HG03565 (cell line): ENCODE results near the gene CEP76.
"Not testable (repeated sequence)": the region's sequence is repeated elsewhere in the genome, so short reads cannot be mapped to it uniquely, and the experiment has no call there.

Source experiments
- ATAC-seq: cut with Tn5 transposase; IDR thresholded peaks from one replicate; pipeline ENCODE4 v1.9.1; 2021; ENCODE audit warnings: mild to moderate bottlenecking, moderate library complexity; ENCODE audit not compliant: unreplicated experiment

Gene CEP76

DNA sequence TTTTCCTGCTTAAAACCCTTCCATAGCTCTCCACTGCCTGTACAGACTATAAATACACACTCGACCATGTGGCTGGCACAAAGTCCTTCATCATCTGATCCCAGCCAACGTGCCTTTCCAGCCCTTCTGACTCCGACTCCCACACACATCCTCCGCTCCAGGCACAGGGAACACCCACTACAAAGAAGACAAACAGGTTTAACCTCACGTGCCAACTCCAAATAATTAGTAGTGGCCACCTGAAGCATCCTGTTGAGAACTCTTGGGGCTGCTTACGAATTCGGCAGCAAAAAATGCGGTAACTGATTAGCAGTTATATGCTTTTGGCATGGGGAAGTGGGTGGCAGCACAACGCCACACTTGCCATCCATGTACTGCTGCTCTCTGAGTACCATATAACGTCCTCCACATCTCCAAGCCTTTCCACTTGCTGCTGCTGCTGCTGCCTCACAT is 56.7 kb downstream of the CEP76 start:
- ATAC-seq, result no peak

DNA sequence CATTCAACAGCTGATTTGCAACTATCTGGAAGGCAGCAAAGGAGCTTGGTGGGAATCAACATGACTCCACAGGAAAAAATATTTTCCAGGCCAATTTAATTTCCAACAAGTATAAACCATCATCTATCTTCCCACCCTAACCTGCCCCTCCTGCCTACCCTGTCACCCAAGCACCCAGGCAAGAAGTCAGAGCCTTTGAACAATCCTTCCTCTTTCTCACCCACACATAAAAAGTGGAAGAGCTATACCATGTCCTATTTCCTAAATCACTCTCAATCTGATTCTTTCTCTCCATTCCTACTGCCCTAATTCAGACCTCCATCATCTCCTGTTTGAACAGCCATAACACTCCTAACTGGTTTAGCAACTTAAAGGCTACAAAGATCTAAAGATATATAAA is 57.3 kb downstream of the CEP76 start:
- ATAC-seq, result no peak

DNA sequence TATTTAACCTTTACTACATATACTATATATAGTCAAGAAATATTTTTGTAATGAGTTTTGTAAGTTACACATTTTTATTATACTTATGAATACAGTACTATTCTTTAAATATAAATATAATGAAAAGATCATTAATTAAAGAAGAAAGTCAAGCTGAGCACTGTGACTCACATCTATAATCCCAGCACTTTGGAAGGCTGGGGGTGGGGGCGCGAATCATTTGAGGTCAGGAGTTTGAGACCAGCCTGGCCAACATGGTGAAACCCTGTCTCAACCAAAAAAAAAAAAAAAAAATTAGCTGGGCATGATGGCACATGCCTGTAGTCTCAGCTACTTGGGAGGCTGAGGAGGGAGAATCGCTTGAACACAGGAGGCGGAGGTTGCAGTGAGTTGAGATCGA is 58.8 kb downstream of the CEP76 start:
- not testable (repeated sequence) for ATAC-seq

DNA sequence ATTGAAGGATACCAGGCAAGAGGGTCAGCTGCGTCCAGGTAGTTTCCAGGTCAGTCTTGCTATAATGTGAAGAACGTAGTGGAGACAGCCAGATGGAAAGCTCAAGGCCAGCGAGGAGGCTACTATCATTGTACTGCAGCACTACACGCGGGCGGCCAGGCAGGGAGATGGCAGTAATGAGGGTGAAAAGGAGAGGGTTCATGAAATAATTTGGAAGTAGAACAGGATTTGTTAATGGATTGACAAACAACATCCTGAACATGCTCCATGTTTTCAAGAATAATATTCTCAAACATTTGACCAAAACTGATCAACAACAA is 61.7 kb downstream of the CEP76 start:
- ATAC-seq, result no peak

DNA sequence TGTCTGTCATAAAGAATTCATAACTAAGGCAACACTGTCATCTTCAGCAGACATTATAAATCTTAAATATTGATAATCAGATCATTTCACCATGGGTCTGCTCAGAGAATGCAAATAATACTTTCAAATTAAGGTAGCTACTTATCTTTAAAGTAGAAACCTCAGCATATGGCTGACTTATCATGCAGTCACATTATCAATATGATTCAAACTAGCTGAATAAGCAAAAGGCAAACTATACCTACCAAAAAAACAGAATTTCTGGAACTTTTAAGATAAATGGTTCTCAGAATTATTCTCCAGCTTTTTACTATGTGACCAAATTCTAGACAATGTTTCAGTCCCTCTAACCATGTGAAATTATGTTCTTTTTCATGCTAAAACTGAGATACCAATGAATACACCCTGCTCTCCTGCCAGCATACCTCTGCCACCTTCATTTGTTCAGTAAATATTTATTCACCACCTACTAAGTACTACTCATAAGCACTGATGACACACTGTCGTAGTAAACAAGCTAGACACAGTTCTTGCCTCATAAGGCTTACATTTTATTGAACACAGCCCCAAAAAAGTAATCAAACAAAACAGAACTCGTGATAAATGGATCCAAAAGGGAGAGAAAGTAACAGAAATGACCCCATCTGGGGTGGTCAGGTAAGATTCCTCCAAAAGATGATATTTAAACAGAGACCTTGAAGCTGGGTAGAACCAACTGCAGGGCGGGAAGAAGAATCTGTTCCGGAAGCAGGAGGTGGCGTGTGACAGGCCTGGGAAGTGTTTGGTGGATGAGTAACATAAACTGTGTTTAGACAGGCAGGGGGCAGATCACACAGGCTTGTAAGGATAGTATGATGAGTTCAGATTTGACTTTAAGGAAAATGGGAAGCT is 62.3 kb downstream of the CEP76 start:
- no peak for ATAC-seq

DNA sequence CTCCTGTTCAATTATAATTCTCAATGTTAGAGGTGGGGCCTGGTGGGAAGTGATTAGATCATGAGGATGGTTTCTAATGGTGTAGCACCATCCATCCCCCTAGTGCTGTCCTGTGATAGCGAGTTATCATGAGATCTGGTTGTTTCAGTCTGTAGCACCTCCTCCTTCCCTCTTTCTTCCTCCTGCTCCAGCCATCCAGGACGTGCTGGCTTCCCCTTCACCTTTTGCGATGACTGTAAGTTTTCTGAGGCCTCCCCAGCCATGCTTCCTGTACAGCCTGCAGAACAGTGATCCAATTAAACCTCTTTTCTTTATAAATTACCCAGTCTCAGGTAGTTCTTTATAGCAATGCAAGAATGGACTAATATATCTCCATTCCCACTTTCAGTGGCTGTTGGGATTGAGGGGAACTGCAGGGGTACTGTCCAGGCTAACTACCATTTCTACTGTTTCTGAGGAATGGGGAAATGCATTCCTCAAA is 63.8 kb downstream of the CEP76 start:
- ATAC-seq, result no peak

DNA sequence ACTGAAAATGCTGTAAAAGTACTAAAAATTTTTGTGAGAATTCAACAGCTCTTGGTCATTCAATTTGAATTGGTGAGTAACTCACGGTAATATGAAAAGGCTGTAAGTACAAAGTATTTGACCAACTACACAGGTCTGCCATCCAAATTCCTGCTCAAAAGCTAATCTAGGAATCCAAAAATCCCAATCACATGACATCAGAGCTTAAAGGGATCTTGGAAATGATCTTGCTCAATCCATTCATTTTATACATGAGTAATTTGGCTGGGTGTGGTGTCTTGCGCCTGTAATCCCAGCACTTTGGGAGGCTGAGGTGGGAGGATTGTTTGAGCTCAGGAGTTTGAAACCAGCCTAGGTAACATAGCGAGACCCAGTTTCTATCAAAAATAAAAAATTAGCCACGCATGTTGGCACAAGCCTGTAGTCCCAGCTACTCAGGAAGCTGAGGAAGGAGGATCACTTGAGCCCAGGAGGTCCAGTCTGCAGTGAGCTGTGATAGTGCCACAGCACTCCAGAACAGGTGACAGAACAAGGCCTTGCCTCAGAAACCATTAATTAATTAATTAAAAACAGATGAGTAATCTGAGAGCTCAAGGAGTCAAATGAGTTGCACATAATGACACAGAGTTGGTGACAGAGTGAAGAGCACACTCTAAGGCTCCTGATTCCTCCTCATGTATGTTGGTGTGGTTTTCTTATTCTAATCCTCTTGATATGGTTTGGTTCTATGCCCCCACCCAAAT is 64.5 kb downstream of the CEP76 start:
- ATAC-seq, result no peak

DNA sequence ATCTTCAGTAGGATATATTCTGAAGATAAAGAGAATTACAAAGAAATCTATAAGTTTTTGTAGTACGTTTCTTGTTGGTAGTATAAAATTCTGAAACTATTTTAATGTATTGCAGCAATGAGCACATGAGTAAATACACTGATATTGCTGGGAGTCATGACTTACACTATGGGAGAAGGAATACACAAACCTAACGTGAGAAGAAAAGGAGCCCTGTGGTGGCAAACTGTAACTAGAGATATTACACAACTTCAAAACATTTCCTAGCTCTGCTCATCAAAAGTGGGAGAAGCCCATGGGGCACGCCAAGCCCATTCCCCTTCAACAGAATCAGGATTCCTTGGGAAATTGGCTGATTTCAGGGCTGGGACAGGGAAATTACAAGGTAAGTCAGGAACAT is 65.1 kb downstream of the CEP76 start:
- ATAC-seq, result no peak

DNA sequence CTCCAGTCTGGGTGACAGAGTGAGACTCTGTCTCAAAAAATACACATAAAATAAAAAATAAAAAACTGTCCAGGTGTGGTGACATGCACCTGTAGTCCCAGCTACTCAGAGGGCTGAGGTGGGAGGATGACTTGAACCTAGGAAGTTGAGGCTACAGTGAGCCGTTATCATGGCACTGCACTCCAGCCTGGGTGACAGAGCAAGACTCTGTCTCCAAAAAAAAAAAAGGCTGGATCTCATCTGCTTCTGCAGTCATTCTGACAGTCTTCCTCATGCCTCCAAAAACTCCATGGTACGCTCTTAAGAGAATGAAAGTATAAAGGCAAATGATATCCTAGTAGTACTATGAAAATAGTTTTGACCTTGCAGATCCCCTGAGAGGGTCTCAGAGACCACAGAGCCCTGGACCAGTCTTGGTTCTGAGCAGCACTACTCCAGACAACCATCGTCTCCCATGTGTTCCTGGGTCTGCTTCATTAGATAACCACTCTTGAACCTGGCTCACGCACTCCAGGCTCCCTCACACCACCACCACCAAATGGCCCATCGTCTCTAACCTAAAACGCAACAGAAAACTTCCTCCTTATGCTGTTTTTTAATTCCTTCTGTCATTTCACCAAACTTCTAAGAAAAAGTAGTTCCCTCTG is 70.6 kb downstream of the CEP76 start:
- no peak for ATAC-seq

DNA sequence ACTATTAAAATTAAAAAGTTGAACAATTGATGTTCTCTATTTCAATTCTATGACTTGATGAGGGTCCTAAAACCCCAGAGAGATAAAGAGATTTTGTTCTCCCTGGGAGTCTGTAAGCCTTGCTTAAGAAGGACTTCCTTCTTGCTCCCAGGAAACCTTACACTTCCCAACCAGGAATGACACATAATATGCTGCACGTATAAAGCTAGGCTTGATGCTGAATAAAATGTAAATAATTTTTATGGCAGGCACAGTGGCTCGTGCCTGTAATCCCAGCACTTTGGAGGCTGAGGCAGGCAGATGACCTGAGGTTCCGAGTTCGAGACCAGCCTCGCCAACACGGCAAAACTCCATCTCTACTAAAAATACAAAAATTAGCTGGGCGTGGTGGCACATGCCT is 72.4 kb downstream of the CEP76 start:
- no peak for ATAC-seq

DNA sequence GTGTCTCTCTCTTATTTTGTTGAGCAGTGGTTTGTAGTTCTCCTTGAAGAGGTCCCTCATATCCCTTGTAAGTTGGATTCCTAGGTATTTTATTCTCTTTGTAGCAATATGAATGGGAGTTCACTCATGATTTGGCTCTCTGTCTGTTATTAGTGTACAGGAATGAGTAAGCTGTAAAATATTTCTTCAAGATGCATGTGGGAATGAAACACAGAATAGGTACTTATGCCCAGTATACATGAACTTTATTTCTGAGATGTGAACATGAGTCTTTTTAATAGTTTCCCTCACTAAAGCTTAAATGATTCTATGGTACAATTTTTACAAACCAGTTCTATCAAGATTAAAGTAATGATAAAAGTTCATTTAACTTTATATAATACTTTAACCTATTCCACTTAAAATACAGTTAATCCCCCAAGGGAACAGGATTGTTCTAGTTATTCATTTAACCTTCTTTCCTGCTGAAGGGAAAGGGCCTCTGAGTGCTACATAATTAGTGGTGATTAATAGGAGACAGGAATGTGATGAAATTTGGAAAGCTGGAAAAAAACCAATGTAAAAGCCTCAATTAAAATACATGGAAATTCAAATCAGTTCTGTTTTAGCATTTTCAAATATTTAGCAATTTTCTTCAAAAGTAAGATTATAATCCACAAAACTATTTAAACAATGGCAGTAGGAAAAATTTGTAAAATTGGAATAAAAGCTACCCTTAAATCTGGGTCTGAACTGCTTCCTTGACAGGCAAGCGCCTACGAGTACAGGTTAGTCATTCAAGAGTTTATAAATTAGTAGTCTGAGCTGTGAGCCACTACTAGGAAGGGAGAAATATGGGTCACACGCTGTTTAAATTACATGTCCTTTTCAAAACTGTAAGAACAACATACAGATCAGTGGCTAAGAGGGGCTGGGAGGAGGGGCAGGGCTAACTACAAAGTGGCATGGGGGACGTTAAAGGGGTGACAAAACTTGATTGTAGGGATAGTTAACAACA is 73.5 kb downstream of the CEP76 start:
- no peak for ATAC-seq

DNA sequence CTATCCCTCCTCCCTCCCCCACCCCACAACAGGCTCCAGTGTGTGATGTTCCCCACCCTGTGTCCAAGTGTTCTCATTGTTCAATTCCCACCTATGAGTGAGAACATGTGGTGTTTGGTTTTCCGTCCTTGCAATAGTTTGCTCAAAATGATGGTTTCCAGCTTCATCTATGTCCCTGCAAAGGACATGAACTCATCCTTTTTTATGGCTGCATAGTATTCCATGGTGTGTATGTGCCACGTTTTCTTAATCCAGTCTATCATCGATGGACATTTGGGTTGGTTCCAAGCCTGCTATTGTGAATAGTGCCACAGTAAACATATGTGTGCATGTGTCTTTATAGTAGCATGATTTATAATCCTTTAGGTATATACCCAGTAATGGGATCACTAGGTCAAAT is 75.3 kb downstream of the CEP76 start:
- ATAC-seq, result not testable (repeated sequence)

DNA sequence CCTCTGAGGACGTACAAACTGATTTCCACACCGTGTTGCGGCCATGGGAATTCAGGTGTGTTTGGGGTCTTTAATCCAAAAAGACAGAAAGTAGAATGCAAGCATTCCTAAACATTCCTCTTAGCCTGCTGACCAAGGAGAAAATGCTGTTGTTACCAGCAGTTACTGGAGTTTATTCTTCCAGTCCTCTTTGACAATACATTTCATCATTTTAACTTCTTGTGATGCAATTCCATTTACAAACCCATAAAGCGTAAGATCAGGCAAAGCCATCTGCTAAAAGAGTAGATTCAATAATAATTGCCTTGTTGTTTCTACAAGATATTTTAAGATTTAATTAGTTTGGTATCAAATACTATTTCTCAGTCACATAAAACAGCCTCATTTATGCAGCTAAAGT is 77.3 kb downstream of the CEP76 start:
- no peak for ATAC-seq
